Stimulated activated memory B cell treated with anti-CD40 and anti-IgM and Interleukin-4, amounts not matched to agents 10 μg/mL and 1 μg/mL and 100 μg/mL, for 72 hours (primary cell): ENCODE measurements around the gene FMN1.

Experiments used
- ATAC-seq: fragments of 150-1000 bp; cut with Tn5 transposase; 2 replicates; pipeline ENCODE4 v1.10.0; 2021
- H3K27ac Mint-ChIP-seq: one replicate; pipeline ENCODE4 v1.8.0; 2022; ENCODE audit warnings: mild to moderate bottlenecking, mixed read lengths
- H3K27me3 Mint-ChIP-seq: one replicate; pipeline ENCODE4 v1.8.0; 2022; ENCODE audit warnings: mixed read lengths
- H3K36me3 Mint-ChIP-seq: one replicate; pipeline ENCODE4 v1.8.0; 2022; ENCODE audit warnings: mixed read lengths
- H3K4me1 Mint-ChIP-seq: one replicate; pipeline ENCODE4 v1.8.0; 2022; ENCODE audit warnings: mixed read lengths
- H3K4me3 Mint-ChIP-seq: one replicate; pipeline ENCODE4 v1.8.0; 2022; ENCODE audit warnings: mild to moderate bottlenecking, moderate library complexity, mixed read lengths
- H3K9me3 Mint-ChIP-seq: one replicate; pipeline ENCODE4 v1.8.0; 2022; ENCODE audit warnings: mixed read lengths

FMN1 gene

DNA sequence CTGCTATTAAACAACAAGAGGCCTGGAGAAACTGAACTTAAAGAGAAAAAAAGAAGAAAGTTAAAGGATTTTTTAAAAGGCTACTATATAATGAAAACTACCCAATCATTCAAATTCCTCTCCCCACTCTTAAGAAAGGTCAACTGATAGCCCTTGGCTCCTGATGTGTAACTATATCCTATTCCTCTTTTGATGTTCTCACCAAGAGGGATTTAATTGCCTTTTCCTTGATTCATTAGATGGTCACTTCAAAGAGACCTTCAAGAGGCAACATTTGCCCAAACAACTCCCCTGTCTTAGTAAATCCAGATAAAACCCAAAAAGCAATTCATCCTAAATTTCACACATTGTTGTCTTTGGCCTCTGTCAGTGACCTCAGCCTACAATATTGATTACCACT, 86.0 kb downstream of the FMN1 start:
- Mint-ChIP-seq H3K27ac (no peak overlapping the region), H3K4me1 (no peaks in the 10 kb centered on the region), H3K9me3 (no peaks in the 10 kb centered on the region), H3K4me3 (no peak overlapping the region), H3K36me3 (no peaks in the 10 kb centered on the region), H3K27me3 (peaks cover 15% of the 10 kb centered on the region)
- no peak for ATAC-seq

DNA sequence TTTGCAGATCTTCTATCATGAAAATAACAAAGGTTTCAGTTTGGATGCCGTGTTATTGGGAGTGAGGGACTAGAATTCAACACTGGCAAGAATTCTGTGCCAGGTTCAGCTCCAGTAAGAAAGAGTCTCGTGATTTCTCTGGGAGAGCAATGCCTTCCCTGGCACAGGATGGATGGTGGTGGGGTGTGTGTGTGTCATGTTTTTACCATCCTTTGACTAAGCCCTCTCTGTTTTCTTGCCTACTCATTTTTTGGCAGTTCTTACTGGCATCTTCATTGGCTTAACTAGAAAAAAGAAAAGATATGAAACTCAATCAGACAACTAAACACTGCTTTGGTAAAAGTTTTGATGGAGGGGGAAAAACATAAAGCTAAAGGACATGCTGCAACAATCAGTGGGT, 86.6 kb downstream of the FMN1 start:
- peaks cover 15% of the 10 kb centered on the region for H3K27me3 Mint-ChIP-seq
- H3K27ac Mint-ChIP-seq: no peak overlapping the region
- H3K4me3 Mint-ChIP-seq: no peak overlapping the region
- no peaks in the 10 kb centered on the region for H3K36me3 Mint-ChIP-seq
- no peaks in the 10 kb centered on the region for H3K4me1 Mint-ChIP-seq
- ATAC-seq: no peak
- H3K9me3 Mint-ChIP-seq: no peaks in the 10 kb centered on the region

DNA sequence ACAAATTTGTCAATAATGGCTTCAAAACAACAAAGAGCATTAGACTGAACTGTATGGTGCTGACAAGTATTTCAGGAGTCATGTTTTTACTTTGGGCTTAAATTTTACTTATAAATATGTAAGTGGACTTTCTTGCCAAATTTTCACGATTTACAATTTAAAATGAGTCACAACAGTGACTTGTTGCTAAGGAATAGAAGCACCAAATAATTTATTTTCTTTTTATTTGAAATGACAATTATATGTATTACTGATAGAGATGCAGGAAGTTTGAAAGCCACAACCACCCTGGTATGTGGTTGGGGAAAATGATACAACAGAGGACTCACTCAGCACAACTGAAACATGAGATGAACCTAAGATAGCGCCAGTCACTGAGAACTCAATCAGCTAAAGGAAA, 90.3 kb downstream of the FMN1 start:
- Mint-ChIP-seq H3K36me3 (no peaks in the 10 kb centered on the region), H3K27ac (no peak overlapping the region), H3K4me1 (no peaks in the 10 kb centered on the region), H3K4me3 (no peak overlapping the region), H3K9me3 (peaks cover 3% of the 10 kb centered on the region), H3K27me3 (peaks cover 27% of the 10 kb centered on the region)
- ATAC-seq: no peak

- Mint-ChIP-seq H3K4me3 (no peak overlapping the region), H3K27ac (no peak overlapping the region), H3K9me3 (peaks cover 3% of the 10 kb centered on the region), H3K4me1 (no peaks in the 10 kb centered on the region), H3K27me3 (peaks cover 22% of the 10 kb centered on the region), H3K36me3 (no peaks in the 10 kb centered on the region)
- no peak for ATAC-seq
Measured at GRCh38 chr15:33101036-33101435, 93.5 kb downstream of the FMN1 start.

DNA sequence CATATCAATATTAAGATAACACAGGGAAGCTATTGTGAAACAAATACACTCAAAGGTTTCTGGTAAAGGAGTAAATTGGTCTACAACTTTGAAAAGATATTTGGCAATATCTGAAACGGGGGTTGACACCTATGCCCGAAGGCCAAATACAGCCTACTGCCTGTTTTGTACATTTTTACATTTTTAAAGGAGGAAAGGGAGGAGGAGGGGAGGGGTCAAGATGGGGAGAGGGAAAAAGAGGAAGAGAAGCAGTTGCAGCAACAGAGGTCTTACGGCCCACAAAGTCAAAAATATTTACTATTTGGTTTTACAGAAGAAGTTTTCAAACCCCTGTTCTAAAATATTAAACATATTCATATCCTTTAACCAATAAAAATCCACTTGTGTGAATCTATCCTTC, 94.2 kb downstream of the FMN1 start:
- H3K4me3 Mint-ChIP-seq: no peak overlapping the region
- H3K4me1 Mint-ChIP-seq: no peaks in the 10 kb centered on the region
- no peak overlapping the region for H3K27ac Mint-ChIP-seq
- peaks cover 22% of the 10 kb centered on the region for H3K27me3 Mint-ChIP-seq
- H3K9me3 Mint-ChIP-seq: peaks cover 3% of the 10 kb centered on the region
- ATAC-seq: no peak
- no peaks in the 10 kb centered on the region for H3K36me3 Mint-ChIP-seq

GRCh38 chr15:33099739-33100138, 94.8 kb downstream of the FMN1 start:
- Mint-ChIP-seq H3K4me1 (no peaks in the 10 kb centered on the region), H3K9me3 (peaks cover 3% of the 10 kb centered on the region), H3K4me3 (no peak overlapping the region), H3K27ac (no peak overlapping the region), H3K27me3 (peaks cover 22% of the 10 kb centered on the region), H3K36me3 (no peaks in the 10 kb centered on the region)
- ATAC-seq: no peak

DNA sequence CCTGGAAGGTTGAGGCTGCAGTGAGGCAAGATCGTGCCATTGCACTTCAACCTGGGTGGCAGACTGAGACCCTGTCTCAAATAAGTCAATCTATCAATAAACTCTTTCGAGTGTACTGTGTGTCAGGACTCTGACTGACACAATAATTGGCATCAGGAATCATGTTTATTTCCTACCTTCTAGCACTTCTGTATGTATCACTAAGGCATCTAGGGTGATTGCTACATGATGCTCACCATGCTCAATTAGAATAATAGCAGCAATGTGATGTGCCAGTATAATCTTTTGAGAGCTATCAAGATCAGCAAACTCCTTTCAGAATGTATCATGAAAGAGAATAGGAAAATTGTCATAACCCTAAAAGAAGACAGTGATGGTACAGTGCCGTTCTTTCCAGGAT, 95.3 kb downstream of the FMN1 start:
- no peaks in the 10 kb centered on the region for H3K4me1 Mint-ChIP-seq
- H3K36me3 Mint-ChIP-seq: no peaks in the 10 kb centered on the region
- ATAC-seq: no peak
- peaks cover 22% of the 10 kb centered on the region for H3K27me3 Mint-ChIP-seq
- H3K4me3 Mint-ChIP-seq: no peak overlapping the region
- H3K27ac Mint-ChIP-seq: no peak overlapping the region
- H3K9me3 Mint-ChIP-seq: peaks cover 3% of the 10 kb centered on the region

- Mint-ChIP-seq H3K27ac (no peak overlapping the region), H3K27me3 (peaks cover 22% of the 10 kb centered on the region), H3K9me3 (peaks cover 3% of the 10 kb centered on the region), H3K4me1 (no peaks in the 10 kb centered on the region), H3K4me3 (no peak overlapping the region), H3K36me3 (no peaks in the 10 kb centered on the region)
- ATAC-seq: no peak
Measured at GRCh38 chr15:33098094-33099058, 96.1 kb downstream of the FMN1 start.

DNA sequence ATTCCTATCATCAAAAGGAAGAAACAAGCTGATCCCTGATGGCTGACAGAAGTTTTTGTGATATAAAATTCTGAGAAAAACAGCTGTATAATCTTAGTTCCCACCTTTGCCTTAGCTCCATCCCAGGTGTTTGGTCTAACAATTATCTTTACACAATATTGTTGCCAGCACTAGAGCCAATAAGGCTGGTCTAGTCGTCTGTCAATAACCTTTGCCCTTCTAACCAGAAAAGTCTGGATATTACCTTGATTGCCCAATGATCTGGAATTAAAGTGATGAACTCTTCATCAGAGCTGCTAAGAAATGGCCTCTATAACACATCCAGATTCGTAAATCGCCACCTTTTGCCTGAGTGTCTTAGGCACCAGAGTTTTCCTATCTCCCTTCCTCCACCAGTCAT, 98.4 kb downstream of the FMN1 start:
- H3K4me3 Mint-ChIP-seq: no peak overlapping the region
- H3K27ac Mint-ChIP-seq: no peak overlapping the region
- no peak for ATAC-seq
- peaks cover 10% of the 10 kb centered on the region for H3K27me3 Mint-ChIP-seq
- H3K4me1 Mint-ChIP-seq: no peaks in the 10 kb centered on the region
- no peaks in the 10 kb centered on the region for H3K36me3 Mint-ChIP-seq
- no peaks in the 10 kb centered on the region for H3K9me3 Mint-ChIP-seq

DNA sequence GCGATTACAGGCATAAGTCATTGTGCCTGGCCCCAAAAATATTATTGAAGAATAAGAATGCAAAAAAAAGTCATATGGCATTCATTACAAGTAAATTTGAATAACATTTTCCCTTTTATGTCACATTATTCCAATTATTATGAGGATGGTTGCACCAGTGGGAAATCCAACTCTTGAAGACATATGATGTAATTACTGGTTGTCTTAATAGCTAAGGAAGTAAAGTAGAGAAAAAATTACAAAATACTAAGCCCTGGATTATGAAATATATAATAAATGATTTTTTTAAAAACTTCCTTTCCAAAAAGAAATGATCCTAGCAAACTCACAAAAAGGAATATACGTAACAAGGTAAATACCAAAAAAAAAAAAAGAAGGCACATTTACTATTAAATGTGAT, 98.9 kb downstream of the FMN1 start:
- Mint-ChIP-seq H3K9me3 (no peaks in the 10 kb centered on the region), H3K36me3 (no peaks in the 10 kb centered on the region), H3K4me3 (no peak overlapping the region), H3K27me3 (peaks cover 10% of the 10 kb centered on the region), H3K27ac (no peak overlapping the region), H3K4me1 (no peaks in the 10 kb centered on the region)
- no peak for ATAC-seq

DNA sequence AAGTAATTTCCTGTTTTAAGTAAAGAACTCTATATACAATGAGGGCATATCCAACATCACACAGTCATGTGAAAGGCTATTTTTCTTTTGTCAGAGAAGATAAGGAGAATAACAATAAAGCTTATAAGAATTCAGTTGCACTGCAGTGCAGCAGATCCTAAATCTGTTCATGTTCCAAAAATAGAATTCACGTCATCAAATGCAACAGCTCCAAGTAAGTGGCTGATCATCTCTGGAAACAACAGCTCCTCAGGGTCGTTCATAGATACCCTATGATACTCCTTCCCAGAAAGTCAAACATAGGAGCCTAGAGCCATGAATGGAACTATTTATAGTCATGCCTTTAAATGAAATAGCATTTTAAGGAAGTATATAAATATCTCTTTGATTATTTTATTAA, 100.2 kb downstream of the FMN1 start:
- H3K27me3 Mint-ChIP-seq: peaks cover 10% of the 10 kb centered on the region
- no peak overlapping the region for H3K4me3 Mint-ChIP-seq
- H3K9me3 Mint-ChIP-seq: no peaks in the 10 kb centered on the region

GRCh38 chr15:33093222-33093621, 101.3 kb downstream of the FMN1 start:
- H3K4me1 Mint-ChIP-seq: no peaks in the 10 kb centered on the region
- H3K27ac Mint-ChIP-seq: no peak overlapping the region
- no peak overlapping the region for H3K4me3 Mint-ChIP-seq
- H3K27me3 Mint-ChIP-seq: peaks cover 10% of the 10 kb centered on the region
- H3K36me3 Mint-ChIP-seq: no peaks in the 10 kb centered on the region
- no peaks in the 10 kb centered on the region for H3K9me3 Mint-ChIP-seq
- ATAC-seq: no peak

More for the DNA sequence above, 100.2 kb downstream of the FMN1 start:
- H3K36me3 Mint-ChIP-seq: no peaks in the 10 kb centered on the region
- no peak overlapping the region for H3K27ac Mint-ChIP-seq
- no peaks in the 10 kb centered on the region for H3K4me1 Mint-ChIP-seq
- no peak for ATAC-seq

DNA sequence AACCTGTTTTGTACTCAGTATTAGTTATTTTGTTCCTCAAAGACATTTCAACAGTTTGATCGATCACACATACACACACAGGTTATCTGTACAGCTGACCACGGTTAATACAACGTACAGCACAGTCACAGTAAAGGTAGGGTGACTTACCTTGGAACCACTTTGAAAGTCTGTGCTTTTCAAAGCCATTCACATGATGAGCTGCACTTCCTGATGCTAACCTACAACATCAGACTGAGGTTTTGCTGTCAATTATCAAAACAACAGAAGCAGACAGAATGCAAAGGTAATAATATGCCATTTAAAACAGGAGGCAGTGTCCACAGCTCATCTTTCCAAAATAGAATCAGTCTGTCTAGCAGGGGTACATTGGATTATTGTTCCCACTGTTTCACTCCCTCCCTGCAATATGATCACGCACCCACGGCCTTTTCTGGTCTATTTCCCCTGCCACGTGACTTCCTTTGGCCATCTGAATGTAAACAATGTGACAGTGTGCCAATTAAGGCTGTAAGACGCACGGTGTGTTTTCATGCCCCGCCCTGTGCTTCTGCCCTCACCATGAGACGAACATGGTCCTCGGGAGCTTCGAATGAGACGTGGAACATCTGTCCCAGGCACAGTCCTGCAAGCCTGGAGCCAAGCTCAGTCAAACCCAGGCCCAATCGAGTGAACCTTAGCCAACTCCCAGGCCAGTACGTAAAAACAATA, 102.4 kb downstream of the FMN1 start:
- Mint-ChIP-seq H3K9me3 (no peaks in the 10 kb centered on the region), H3K36me3 (no peaks in the 10 kb centered on the region), H3K27me3 (peaks cover 5% of the 10 kb centered on the region), H3K27ac (no peak overlapping the region), H3K4me1 (no peaks in the 10 kb centered on the region), H3K4me3 (no peak overlapping the region)
- no peak for ATAC-seq

GRCh38 chr15:33089878-33090757, 104.4 kb downstream of the FMN1 start:
- Mint-ChIP-seq H3K4me1 (no peaks in the 10 kb centered on the region), H3K36me3 (no peaks in the 10 kb centered on the region), H3K27me3 (no peaks in the 10 kb centered on the region), H3K4me3 (no peak overlapping the region), H3K9me3 (no peaks in the 10 kb centered on the region), H3K27ac (no peak overlapping the region)
- no peak for ATAC-seq
